ENCODE measurements around the gene RAD21L1. TPM values are rescaled to one million over a fixed set of nuclear protein-coding genes. Genes with fewer than 3 reads are reported as not detected.
"Not testable (repeated sequence)": the region's sequence is repeated elsewhere in the genome, so short reads cannot be mapped to it uniquely, and the experiment has no call there.

RAD21L1 gene
- total RNA-seq, 4 donors from 2014 or later = not detected

- no peak overlapping the region for H3K4me3 ChIP-seq
- no peak for DNase-seq (ENCODE audit: extremely low spot score)
- no peak overlapping the region for H3K27ac ChIP-seq (replicated peaks in 1 of 4)
- intact Hi-C loops (cut with DNase I) = no loop called here
- H3K4me1 ChIP-seq = no peaks in the 10 kb centered on the region
- H3K27me3 ChIP-seq = no peaks in the 10 kb centered on the region
- H3K9me3 ChIP-seq = no peaks in the 10 kb centered on the region
- TF ChIP-seq POLR2A (IDR thresholded peaks at IDR 0.05; ENCODE audit: low read depth) (no peak), EP300 (IDR thresholded peaks at IDR 0.05) (no peak), POLR2AphosphoS5 (IDR thresholded peaks at IDR 0.05) (no peak)
- TF ChIP-seq, protein P1, sequence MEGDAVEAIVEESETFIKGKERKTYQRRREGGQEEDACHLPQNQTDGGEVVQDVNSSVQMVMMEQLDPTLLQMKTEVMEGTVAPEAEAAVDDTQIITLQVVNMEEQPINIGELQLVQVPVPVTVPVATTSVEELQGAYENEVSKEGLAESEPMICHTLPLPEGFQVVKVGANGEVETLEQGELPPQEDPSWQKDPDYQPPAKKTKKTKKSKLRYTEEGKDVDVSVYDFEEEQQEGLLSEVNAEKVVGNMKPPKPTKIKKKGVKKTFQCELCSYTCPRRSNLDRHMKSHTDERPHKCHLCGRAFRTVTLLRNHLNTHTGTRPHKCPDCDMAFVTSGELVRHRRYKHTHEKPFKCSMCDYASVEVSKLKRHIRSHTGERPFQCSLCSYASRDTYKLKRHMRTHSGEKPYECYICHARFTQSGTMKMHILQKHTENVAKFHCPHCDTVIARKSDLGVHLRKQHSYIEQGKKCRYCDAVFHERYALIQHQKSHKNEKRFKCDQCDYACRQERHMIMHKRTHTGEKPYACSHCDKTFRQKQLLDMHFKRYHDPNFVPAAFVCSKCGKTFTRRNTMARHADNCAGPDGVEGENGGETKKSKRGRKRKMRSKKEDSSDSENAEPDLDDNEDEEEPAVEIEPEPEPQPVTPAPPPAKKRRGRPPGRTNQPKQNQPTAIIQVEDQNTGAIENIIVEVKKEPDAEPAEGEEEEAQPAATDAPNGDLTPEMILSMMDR (IDR thresholded peaks at IDR 0.05) = no peak
- H3K36me3 ChIP-seq = no peaks in the 10 kb centered on the region
Measured at GRCh38 chr20:1247689-1248088, 21.8 kb downstream of the RAD21L1 start.

GRCh38 chr20:1250282-1250681 is 24.4 kb downstream of the RAD21L1 start:
- DNase-seq (ENCODE audit: extremely low spot score); H3K4me3 ChIP-seq; H3K9me3 ChIP-seq; H3K27ac ChIP-seq (replicated peaks in 1 of 4); intact Hi-C loops (cut with DNase I); H3K4me1 ChIP-seq; H3K27me3 ChIP-seq; H3K36me3 ChIP-seq: not testable (repeated sequence)
- 91% methylated on average over 2 of the region's 2 CpGs for WGBS

DNA sequence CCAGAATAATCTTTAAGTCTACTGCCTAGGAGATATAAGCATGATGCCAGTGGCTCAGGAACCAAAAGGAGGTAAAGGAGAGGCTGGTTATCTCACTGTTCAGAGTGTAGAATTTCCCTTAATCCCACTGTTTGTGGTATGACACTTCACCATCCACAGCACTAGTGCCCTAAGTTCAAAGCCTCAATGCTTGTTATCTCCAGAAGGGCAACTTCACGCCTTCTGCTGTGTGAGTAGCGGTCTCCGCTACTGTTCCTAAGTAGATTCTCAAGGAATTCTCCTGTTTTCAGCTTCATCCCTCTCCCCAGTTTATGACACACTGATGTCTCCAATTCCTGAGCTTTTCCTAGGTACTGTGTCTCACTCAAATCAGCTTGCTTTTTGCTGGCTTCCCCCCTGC is 26.6 kb downstream of the RAD21L1 start:
- no peak for DNase-seq (ENCODE audit: extremely low spot score)
- H3K27me3 ChIP-seq = peaks cover 0 to 8% (median 0%) of the 10 kb centered on the region in 4 donors
- intact Hi-C loops (cut with DNase I) = no loop called here
- no peaks in the 10 kb centered on the region for H3K36me3 ChIP-seq
- H3K4me3 ChIP-seq = no peak overlapping the region
- WGBS = 59% methylated on average over 3 of the region's 3 CpGs
- no peaks in the 10 kb centered on the region for H3K4me1 ChIP-seq
- H3K27ac ChIP-seq (replicated peaks in 1 of 4) = no peak overlapping the region
- H3K9me3 ChIP-seq = peaks cover 0 to 4% (median 0%) of the 10 kb centered on the region in 4 donors
- TF ChIP-seq, protein P1 (IDR thresholded peaks at IDR 0.05) = no peak
- no peak for TF ChIP-seq POLR2AphosphoS5 (IDR thresholded peaks at IDR 0.05)
- TF ChIP-seq POLR2A (IDR thresholded peaks at IDR 0.05; ENCODE audit: low read depth) = no peak

GRCh38 chr20:1254254-1254653 is 28.4 kb downstream of the RAD21L1 start:
- no peak overlapping the region for H3K4me3 ChIP-seq
- WGBS = 59% methylated on average over 2 of the region's 2 CpGs
- no peak for DNase-seq (ENCODE audit: extremely low spot score)
- H3K4me1 ChIP-seq = no peaks in the 10 kb centered on the region
- no peak overlapping the region for H3K27ac ChIP-seq (replicated peaks in 1 of 4)
- intact Hi-C loops (cut with DNase I) = no loop called here
- H3K36me3 ChIP-seq = no peaks in the 10 kb centered on the region
- peaks cover 0 to 8% (median 0%) of the 10 kb centered on the region in 4 donors for H3K27me3 ChIP-seq
- H3K9me3 ChIP-seq = peaks cover 0 to 4% (median 0%) of the 10 kb centered on the region in 4 donors
- TF ChIP-seq POLR2AphosphoS5 (IDR thresholded peaks at IDR 0.05) = no peak
- TF ChIP-seq POLR2A (IDR thresholded peaks at IDR 0.05; ENCODE audit: low read depth) = no peak
- TF ChIP-seq, protein P1 (IDR thresholded peaks at IDR 0.05) = no peak
- no peak for TF ChIP-seq EP300 (IDR thresholded peaks at IDR 0.05)

DNA sequence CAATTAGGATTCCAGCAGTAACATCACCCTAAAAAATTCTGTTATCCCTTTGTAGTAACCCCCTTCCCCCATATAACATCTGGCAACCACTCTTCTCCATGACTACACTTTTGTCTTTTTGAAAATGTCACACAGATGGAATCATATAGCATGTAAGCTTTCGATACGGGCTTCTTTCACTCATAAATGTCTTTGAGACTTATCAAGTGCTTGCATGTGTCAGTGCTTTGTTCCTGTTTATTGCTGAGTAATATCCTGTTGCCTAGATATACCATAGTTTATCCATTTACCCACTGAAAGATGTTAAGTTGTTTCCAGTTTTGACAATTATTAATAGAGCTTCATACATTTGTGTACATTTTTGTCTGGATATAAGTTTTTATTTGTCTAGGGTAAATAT is 29.8 kb downstream of the RAD21L1 start:
- Histone ChIP-seq H3K27me3 (peaks cover 0 to 8% (median 0%) of the 10 kb centered on the region in 4 donors), H3K27ac (replicated peaks in 1 of 4) (no peak overlapping the region), H3K4me1 (no peaks in the 10 kb centered on the region), H3K4me3 (no peak overlapping the region), H3K9me3 (peaks cover 0 to 4% (median 0%) of the 10 kb centered on the region in 4 donors), H3K36me3 (no peaks in the 10 kb centered on the region)
- TF ChIP-seq POLR2A (IDR thresholded peaks at IDR 0.05; ENCODE audit: low read depth) (no peak), POLR2AphosphoS5 (IDR thresholded peaks at IDR 0.05) (no peak), EP300 (IDR thresholded peaks at IDR 0.05) (no peak)
- TF ChIP-seq, protein P1 (IDR thresholded peaks at IDR 0.05) = no peak
- intact Hi-C loops (cut with DNase I) = no loop called here
- 88% methylated on average over 2 of the region's 2 CpGs for WGBS
- DNase-seq (ENCODE audit: extremely low spot score) = no peak

All from esophagus muscularis mucosa (tissue), 4 donors.